Stimulated activated CD4-positive, alpha-beta T cell treated with anti-CD3 and anti-CD28 coated beads, Interleukin-15, amount 100 ng/mL, for 48 hours (primary cell): Measurements from ENCODE around the gene FADS6.

Source experiments
- DNase-seq, 2 donors: peaks; one replicate each; pipeline ENCODE4 v3.0.0-alpha.2; 2020; ENCODE audit warnings: low read depth in 2 of 2

Gene FADS6

DNA sequence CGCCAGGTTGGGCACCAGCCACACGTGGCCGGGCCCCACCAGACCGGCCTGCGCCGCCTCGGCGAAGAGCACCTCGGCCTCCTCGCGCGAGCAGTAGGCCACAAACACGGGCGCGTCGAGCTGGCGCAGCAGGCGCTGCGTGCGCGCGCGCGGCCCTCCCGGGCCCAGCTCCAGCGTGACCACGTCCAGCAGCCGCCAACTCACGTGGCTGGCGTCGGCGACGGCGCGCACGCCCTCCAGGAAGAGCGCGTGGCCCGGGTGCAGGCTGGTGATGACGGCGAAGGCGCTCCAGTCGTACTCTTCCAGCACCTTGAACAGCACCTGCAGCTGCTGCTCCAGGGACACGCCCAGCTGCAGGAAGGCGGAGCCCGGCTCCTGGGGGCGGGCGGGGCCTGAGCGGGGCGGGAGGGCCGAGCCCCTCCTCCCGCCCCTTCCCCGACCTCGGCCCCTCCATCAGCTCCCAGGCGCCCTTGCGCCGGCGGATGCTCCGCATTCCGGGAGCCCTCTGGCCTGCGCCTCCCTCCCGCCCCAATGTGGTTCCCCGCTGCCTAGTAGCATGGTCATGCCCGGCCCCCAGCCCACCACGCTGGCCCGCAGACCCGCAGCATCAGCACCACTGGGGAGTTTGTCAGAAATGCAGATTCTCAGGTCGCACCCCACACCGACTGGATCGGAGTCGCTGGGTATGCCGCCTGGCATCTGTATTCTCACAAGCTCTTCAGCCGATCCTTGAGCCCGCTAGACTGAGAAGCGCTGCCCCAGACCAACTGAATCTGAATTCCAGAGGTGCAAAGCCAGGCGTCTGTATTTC, 41.0 kb downstream of the FADS6 start:
- peak; percentile 44 to 59 for DNase-seq

- DNase-seq = no peak
These were observed 41.7 kb downstream of the FADS6 start for GRCh38 chr17:74851612-74852236.

- DNase-seq = no peak
These were observed 42.5 kb downstream of the FADS6 start for GRCh38 chr17:74850914-74851313.

DNA sequence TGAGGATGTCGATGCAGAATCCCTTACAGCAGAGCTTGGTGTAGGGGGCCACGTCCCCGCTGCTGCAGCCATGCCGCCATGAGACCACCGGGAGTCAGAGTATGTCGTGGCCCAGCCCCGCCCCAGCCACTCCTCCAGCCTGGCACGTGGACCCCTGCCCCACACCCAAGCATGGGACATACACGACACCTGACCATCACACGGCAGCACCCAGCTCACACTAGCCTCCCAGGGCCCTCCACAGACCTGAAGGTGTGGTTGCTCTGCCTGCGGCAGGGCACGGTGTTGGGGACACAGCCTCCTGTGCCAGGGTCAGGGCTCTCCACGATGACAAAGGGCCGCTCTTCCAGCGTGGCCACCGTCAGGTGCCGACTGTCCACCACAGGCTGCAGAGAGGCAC, 43.1 kb downstream of the FADS6 start:
- no peak for DNase-seq

DNA sequence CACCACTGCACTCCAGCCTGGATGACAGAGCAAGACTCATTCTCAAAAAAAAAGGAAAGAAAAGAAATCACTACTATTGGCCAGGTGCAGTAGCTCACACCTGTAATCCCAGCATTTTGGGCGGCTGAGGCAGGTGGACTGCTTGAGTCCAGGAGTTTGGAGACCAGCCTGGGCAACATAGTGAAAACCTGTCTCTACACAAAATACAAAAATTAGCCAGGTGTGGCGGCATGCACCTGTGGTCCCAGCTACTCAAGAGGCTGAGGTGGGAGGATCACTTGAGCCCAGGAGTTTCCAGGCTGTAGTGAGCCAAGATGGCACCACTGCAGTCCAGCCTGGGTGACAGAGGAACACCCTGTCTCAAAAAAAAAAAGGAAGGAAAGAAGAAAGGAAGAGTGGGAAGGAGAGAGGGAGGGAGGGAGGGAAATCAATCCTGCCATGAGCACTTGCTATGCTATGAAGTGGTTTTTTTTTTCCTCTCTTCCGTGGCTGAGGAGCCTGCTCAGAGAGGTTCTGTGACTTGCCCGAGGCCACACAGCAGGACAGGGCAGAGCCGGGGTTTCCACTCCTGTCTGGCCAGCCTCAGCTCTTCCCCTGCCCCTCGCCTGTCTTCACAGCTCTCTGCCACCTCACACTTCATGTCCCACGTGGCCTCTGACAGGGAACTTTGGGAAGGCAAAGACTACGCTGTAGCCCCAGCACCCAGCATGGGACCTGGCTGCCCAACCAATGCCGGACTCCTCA, 44.6 kb downstream of the FADS6 start:
- no peak for DNase-seq

DNA sequence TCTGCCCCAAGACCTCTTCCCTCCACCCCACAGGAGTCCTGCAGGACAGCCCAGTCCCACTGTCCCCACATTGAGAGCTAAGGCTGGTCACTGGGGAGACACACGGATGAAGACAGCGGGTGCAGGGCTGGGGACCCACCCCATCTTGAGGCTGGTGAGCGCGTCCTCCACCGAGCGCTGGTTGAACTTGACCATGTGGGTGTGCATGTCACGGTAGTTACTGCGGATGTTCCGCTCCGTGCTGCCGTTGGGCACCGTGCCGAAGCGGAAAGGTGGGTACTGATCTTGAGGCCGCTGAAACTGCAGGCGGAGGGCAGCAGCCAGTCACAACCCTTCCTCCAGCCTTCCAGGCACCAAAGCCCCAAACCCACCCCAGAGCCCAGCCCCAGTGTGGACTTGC, 46.8 kb downstream of the FADS6 start:
- DNase-seq = no peak

GRCh38 chr17:74843352-74843627, 50.1 kb downstream of the FADS6 start:
- DNase-seq = no peak

GRCh38 chr17:74842599-74843351, 50.7 kb downstream of the FADS6 start:
- DNase-seq = no peak

DNA sequence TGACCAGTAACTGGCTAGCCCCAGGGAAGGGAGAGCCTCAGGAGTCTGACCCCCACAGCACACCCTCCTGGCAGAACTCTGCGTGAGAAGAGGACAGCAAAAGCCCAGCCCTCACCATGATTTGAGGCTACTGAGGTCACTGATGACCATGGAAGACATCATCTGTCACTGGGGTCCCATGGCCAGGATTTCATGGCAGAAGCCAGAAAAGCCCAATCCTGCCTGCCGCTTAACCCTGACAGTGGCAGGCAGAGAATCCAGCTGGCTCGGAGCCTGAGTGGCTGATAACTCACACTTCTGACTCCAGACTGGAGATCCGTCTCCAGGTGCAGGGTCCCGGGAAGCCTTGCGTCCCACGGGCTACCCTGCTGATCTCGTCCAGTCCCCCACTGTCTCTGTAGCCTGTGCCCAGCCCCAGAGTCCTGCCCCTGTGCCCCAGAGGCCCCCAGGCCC, 51.3 kb downstream of the FADS6 start:
- DNase-seq = no peak

- DNase-seq = no peak
These were observed 52.3 kb downstream of the FADS6 start for GRCh38 chr17:74840989-74841666.

DNA sequence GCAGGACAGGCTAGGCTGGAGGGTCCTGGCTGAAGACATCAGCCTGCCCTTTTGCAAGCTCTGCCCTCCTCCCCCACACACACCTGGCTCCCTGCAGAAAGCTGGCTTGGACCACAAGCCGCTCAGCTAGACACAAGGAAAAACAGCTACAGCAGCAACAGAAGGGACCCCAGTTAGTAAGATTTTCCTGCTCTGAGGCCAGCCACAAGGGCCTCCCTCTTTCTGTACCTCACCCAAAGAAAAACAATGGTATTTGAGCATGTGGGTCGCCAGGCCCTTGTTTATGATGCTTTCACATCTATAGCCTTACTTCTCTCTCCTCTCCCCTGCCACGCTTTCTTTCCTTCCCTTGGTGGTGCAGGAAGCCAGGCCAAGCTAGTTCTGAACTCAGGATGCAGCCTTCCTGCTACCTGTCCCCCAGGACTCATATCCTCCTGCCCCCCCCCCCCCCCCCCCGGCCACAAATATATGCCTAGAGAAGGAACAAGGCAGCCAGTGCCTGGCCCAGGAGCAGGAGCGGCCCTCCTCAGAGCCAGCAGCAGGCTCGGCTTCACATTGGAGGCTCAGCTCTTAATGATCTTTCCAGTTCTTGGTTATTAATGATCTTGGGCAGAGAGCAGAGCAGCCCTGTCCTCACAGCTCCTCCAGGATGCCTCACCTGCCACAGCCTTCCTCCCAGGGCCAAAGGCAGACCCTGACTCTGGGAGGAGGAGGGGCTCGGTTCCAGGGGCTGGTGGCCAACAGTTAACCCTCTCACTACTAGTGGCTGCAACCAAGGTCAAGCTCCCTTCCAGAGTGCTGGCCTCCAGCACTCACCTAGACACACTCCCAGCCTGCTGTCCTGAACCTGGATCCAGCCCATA, 53.2 kb downstream of the FADS6 start:
- no peak for DNase-seq

DNA sequence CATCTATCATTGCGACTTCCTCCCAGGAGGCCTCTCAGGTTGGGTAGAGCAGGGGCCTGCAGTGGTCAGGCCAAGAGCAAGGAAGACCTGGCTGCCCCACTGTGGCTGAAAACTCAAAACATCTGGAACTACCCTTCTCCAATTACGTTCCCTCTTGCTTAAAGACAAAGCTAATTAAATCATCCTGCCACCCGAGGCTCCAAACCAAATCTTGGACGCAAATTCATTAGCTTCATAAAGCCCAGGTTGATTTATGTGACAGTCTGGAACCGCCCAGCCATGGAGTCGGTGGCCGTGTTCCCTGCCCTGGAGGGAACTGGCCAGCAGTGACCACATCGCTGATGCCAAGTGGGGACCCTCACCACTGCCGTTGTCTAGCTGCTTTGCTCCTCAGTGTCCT, 55.2 kb downstream of the FADS6 start:
- no peak for DNase-seq

DNA sequence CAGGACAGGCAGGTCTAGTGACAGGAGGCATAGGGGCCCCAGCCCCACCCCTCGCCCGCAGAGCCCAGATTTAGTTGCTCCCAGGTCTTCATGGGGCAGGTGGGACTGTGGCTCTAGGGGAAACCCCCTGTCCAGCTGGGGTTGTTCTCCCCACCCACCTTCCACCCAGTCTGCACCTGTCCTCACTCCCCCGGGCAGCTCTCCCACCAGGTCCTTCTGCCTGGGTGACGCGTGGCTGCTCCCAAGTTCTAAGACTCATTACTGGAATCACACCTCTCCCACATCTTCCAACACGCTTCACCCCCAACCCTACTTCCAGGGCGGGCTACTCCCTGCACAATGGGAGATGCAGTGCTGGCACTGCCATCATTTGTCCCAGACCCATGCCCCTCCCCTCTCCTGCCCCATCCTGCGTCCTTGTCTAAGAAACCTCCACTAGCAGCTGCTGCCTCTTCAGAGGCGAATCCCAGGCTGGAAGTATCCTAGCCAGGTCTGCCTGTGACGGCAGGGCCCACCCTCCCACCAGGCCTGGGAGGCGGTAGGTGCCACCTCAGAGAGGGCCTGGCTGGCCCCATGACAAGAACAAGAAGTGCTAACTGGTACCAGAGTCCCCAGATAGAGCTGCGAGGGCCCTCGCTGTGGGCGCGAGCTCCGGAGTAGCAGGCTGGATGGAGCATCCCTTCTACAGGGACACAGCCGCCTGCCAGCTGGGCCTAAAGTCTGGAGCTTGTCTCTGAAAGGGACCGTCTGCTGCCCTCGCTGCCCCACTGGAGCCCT, 56.6 kb downstream of the FADS6 start:
- no peak for DNase-seq

- DNase-seq = no peak
These were observed 57.2 kb downstream of the FADS6 start for GRCh38 chr17:74836191-74836590.

DNA sequence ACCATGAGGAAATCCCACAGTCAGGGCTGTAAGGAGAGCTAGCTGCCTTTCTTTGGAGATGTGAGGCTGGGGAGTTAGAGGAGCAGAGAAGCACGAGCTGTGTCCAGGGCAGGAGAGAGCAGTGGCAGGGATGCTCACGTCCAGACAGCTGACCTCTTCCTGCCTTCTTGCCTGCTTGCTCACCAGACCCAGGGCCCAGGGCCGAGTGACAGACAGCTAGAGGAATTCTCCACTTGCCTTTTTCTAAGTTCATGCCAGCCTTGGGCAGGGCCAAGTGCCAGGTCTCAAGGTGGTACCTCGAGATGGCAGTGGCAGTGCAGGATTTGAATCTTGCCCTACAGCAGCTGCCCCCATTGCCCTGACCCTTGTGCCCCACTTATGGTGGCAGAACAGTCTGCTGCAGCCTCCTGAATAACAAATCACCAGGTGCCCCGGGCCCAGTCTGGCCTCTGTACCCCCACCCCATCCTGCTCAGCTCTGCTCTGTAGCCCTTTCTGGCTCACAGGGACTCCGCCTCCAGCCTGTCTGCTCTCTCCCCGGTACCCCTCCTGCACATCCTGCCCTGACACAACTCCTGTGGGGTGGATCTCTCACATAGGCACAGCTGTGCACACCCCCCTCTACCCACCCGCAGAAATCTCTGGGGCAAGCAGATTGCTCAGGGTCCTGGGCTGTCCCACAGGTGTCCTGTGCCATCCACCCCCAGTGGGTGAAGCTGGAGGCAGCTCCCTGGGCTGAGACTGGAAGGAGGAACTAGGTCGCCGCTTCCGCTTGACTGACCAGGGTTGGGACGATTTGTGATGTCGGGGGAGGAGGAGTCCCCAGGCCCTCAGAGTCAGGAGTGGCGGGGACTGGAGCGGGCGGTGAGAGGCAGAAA, 59.7 kb downstream of the FADS6 start:
- no peak for DNase-seq

DNA sequence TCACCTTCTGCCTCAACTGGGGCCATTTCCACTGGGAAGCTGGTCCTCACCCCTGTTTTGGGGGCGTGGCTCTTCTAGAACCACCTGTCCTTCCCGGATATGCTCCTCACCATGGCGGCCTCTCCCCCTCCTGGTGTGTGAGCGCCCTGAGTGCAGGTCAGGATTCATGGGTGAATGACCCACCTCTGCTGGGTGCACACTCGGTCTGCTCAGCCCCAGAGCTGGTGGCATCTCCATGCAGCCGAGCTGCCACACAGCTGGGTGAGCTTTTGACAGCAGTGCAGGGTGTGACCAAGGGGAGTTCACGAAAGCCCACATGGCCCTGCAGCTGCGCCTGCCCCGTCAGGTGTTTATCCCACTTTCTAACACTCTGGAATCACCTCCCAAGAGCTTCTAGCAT, 61.0 kb downstream of the FADS6 start:
- no peak for DNase-seq

DNA sequence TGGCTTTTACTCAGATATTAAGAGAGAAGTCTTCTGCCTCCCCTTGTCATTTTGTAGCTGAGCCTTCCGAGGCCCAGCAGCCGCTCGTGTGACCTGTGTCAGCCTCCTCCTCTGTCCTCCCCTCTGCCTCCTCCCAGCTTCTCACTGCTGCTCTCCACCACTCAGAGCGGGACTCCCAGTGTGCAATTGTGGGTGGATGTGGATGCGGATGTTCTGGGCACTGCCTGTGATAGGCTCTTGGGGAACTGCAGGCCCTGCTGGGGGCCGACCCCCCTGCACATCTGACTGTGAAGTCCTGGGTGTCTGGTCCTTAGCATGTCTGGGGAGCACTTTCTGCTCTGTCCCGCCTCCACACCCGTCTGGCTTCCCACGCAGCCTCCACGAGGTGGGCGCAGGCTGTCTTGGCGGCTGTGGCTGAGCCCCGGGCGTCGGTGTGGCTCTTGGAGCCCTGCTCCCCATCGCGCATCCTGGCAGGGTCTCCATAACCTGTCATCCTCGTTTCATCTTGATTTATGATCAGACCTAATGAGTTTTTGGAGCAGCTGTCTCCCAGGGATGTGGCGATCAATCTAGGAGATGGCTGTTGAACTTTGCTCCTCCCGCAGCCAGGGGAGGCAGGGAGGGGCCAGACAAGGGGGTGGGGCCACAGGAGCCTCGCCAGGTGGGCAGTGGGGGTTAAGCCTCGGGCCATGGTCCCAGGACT, 61.8 kb downstream of the FADS6 start:
- DNase-seq = no peak

- DNase-seq = no peak
These were observed 62.6 kb downstream of the FADS6 start for GRCh38 chr17:74830861-74831260.
